Head of caudate nucleus (tissue), 42 donors: Measurements from ENCODE around the gene ZNF326.
"Not testable (repeated sequence)": the region's sequence is repeated elsewhere in the genome, so short reads cannot be mapped to it uniquely, and the experiment has no call there.

Experiments
- DNase-seq, 42 donors: peaks; one replicate each; pipeline versions ENCODE4 v3.0.0 to v3.0.0-alpha.2; 2020 to 2021; ENCODE audit warnings: mixed read lengths in 7 of 42
- intact Hi-C: fragments of 100-400 bp; cut with DNase I; formaldehyde crosslinking; loops from one replicate; pipeline ENCODE4 v1.15.0; 2022

ZNF326 gene

GRCh38 chr1:90048043-90048442 lies 53.1 kb downstream of the ZNF326 start:
- no peak for DNase-seq
- intact Hi-C loops, result no loop called here

- DNase-seq, intact Hi-C loops: not testable (repeated sequence)
These were observed 68.1 kb downstream of the ZNF326 start for GRCh38 chr1:90062700-90063643.

GRCh38 chr1:90064109-90064508 lies 69.2 kb downstream of the ZNF326 start:
- intact Hi-C loops, DNase-seq: not testable (repeated sequence)

GRCh38 chr1:90067194-90067931 lies 72.5 kb downstream of the ZNF326 start:
- intact Hi-C loops, result no loop called here
- DNase-seq, result no peak

GRCh38 chr1:90068611-90069280 lies 73.8 kb downstream of the ZNF326 start:
- no peak for DNase-seq
- intact Hi-C loops, result no loop called here

- intact Hi-C loops, result no loop called here
- no peak for DNase-seq
These were observed 79.2 kb downstream of the ZNF326 start for GRCh38 chr1:90074137-90074536.

GRCh38 chr1:90074566-90074965 lies 79.7 kb downstream of the ZNF326 start:
- intact Hi-C loops, result no loop called here

GRCh38 chr1:90074970-90075391 lies 80.1 kb downstream of the ZNF326 start:
- DNase-seq, result peak in 1 of 42 donors; percentile 1
- intact Hi-C loops, result no loop called here

More at GRCh38 chr1:90074566-90074965, 79.7 kb downstream of the ZNF326 start:
- DNase-seq, result peak in 1 of 42 donors; percentile 4

GRCh38 chr1:90083995-90084394 lies 89.1 kb downstream of the ZNF326 start:
- intact Hi-C loops, result no loop called here
- DNase-seq, result no peak
